GM12875 (cell line): ENCODE measurements around the gene C11orf65.

Experiments
- H3K4me3 ChIP-seq: one replicate; pipeline ENCODE4 v1.5.1; 2011; ENCODE audit warnings: low read depth, low read length, control low read depth
- CTCF ChIP-seq: IDR thresholded peaks from 2 replicates; pipeline ENCODE4 v1.5.1; 2011; ENCODE audit warnings: low read depth, mild to moderate bottlenecking, control low read depth, inconsistent platforms, low read length, moderate library complexity, borderline replicate concordance; ENCODE audit not compliant: insufficient read depth

C11orf65 gene

GRCh38 chr11:108343714-108344113 is 123.6 kb downstream of the C11orf65 start:
- TF ChIP-seq CTCF, result no peak
- no peak overlapping the region for H3K4me3 ChIP-seq

- no peak for TF ChIP-seq CTCF
- no peak overlapping the region for H3K4me3 ChIP-seq
Observed at GRCh38 chr11:108341654-108342053, 125.7 kb downstream of the C11orf65 start.

- TF ChIP-seq CTCF, result no peak
- H3K4me3 ChIP-seq, result no peak overlapping the region
Observed at GRCh38 chr11:108340973-108341372, 126.4 kb downstream of the C11orf65 start.

GRCh38 chr11:108338750-108339149 is 128.6 kb downstream of the C11orf65 start:
- TF ChIP-seq CTCF, result no peak
- H3K4me3 ChIP-seq, result no peak overlapping the region

GRCh38 chr11:108333403-108333899 is 133.9 kb downstream of the C11orf65 start:
- TF ChIP-seq CTCF, result no peak
- H3K4me3 ChIP-seq, result no peak overlapping the region
